Keratinocyte (primary cell): Measurements from ENCODE around the gene RAB14. TPM values are rescaled to one million over a fixed set of nuclear protein-coding genes. Genes with fewer than 3 reads are reported as not detected.

ENCODE experiments used
- DNase-seq: peaks from one replicate; pipeline ENCODE4 v3.0.0-alpha.2; 2011; ENCODE audit warnings: low read depth, missing footprints, low spot score
- FAIRE-seq: peaks from 2 replicates; lab custom pipeline; 2011; peaks lifted over from hg19 to GRCh38; lab: Jason Lieb, UNC
- H2AFZ ChIP-seq: 2 replicates; pipeline ENCODE4 v1.6.0; 2012; ENCODE audit warnings: low read length, control low read depth, inconsistent platforms; ENCODE audit not compliant: control insufficient read depth
- H3K27ac ChIP-seq: 2 replicates; pipeline ENCODE4 v1.5.1; 2011; ENCODE audit warnings: low read length; ENCODE audit not compliant: control insufficient read depth, insufficient read depth
- H3K27me3 ChIP-seq: 3 replicates; pipeline ENCODE4 v1.6.0; 2011; ENCODE audit warnings: low read length; ENCODE audit not compliant: control insufficient read depth, insufficient read depth; ENCODE audit errors: extremely low read depth
- H3K36me3 ChIP-seq, 2 experiments: 2 replicates in 1 of 2; 3 replicates in 1 of 2; pipeline ENCODE4 v1.5.1; 2011; ENCODE audit warnings: low read length in 2 of 2, mild to moderate bottlenecking in 1 of 2; ENCODE audit not compliant: control insufficient read depth in 2 of 2, insufficient read depth in 2 of 2; ENCODE audit errors: extremely low read depth in 1 of 2
- H3K4me1 ChIP-seq: 3 replicates; pipeline ENCODE4 v1.5.1; 2011; ENCODE audit warnings: low read length; ENCODE audit not compliant: control insufficient read depth, insufficient read depth; ENCODE audit errors: extremely low read depth
- H3K4me2 ChIP-seq: 3 replicates; pipeline ENCODE4 v1.6.0; 2011; ENCODE audit warnings: low read depth, low read length; ENCODE audit not compliant: control insufficient read depth, insufficient read depth; ENCODE audit errors: extremely low read depth
- H3K4me3 ChIP-seq, 3 experiments: fragments of 200-600 bp in 1 of 3; sonication (generic) in 1 of 3; 2 replicates in 2 of 3; 3 replicates in 1 of 3; pipeline ENCODE4 v1.5.1; 2011 to 2016; ENCODE audit warnings: low read length in 3 of 3, mild to moderate bottlenecking in 3 of 3, control low read depth in 2 of 3, inconsistent platforms in 1 of 3, low read depth in 1 of 3, mixed read lengths in 1 of 3, mixed run types in 1 of 3, moderate library complexity in 1 of 3; ENCODE audit not compliant: control insufficient read depth in 2 of 3, insufficient read depth in 2 of 3; ENCODE audit errors: extremely low read depth in 1 of 3
- H3K79me2 ChIP-seq: 2 replicates; pipeline ENCODE4 v1.6.0; 2012; ENCODE audit warnings: low read length; ENCODE audit not compliant: control insufficient read depth, insufficient read depth
- H3K9ac ChIP-seq: 3 replicates; pipeline ENCODE4 v1.6.0; 2011; ENCODE audit warnings: low read length; ENCODE audit not compliant: control insufficient read depth, insufficient read depth; ENCODE audit errors: extremely low read depth
- H3K9me1 ChIP-seq: 3 replicates; pipeline ENCODE4 v1.6.0; 2011; ENCODE audit warnings: low read length; ENCODE audit not compliant: control insufficient read depth, insufficient read depth; ENCODE audit errors: extremely low read depth
- H3K9me3 ChIP-seq: 2 replicates; pipeline ENCODE4 v1.5.1; 2012; ENCODE audit warnings: low read depth, low read length; ENCODE audit not compliant: control insufficient read depth
- H4K20me1 ChIP-seq: 3 replicates; pipeline ENCODE4 v1.6.0; 2011; ENCODE audit warnings: low read length; ENCODE audit not compliant: control insufficient read depth, insufficient read depth; ENCODE audit errors: extremely low read depth
- EZH2 ChIP-seq: IDR thresholded peaks from one replicate; pipeline ENCODE4 v1.6.1; 2012; ENCODE audit warnings: inconsistent platforms, mild to moderate bottlenecking, low read length, moderate library complexity
- dilution Hi-C: fragments of 300-500 bp; cut with MboI; formaldehyde crosslinking; loops from one replicate; pipeline ENCODE4 v1.7.0; 2020; ENCODE audit warnings: low sequenced_read_pairs; ENCODE audit not compliant: extremely low pct_ligation_motif_present
- polyA plus RNA-seq, 5 experiments: library from polyadenylated mRNA; depleted of rRNA in 3 of 5; stranded (reverse) in 3 of 5; stranded (forward) in 1 of 5; unstranded in 1 of 5; fragments of >200 nt; gene quantifications; 1 replicate in 1 of 5; 2 replicates in 3 of 5; 3 replicates in 1 of 5; pipeline versions ENCODE4 v1.2.1 to v1.2.3, GENCODE V29; 2011 to 2012; ENCODE audit warnings: missing spikeins in 2 of 5, low read depth in 1 of 5, low replicate concordance in 1 of 5
- TF ChIP-seq, protein P1 (sequence below), 3 experiments: IDR thresholded peaks in 1 of 3; conservative IDR thresholded peaks in 1 of 3; optimal IDR thresholded peaks in 1 of 3; 2 replicates in 2 of 3; 3 replicates in 1 of 3; pipeline versions ENCODE3 to v1.5.1; 2011; ENCODE audit warnings: low read length in 3 of 3, mild to moderate bottlenecking in 3 of 3, moderate library complexity in 2 of 3, control low read depth in 1 of 3, inconsistent platforms in 1 of 3; ENCODE audit not compliant: insufficient read depth in 2 of 3; ENCODE audit errors: extremely low read depth in 1 of 3

RAB14 gene
- polyA plus RNA-seq, 1 donor (not counting 4 experiments of a cell fraction or from before 2014, with no cell fraction given), result 42.8 TPM

DNA sequence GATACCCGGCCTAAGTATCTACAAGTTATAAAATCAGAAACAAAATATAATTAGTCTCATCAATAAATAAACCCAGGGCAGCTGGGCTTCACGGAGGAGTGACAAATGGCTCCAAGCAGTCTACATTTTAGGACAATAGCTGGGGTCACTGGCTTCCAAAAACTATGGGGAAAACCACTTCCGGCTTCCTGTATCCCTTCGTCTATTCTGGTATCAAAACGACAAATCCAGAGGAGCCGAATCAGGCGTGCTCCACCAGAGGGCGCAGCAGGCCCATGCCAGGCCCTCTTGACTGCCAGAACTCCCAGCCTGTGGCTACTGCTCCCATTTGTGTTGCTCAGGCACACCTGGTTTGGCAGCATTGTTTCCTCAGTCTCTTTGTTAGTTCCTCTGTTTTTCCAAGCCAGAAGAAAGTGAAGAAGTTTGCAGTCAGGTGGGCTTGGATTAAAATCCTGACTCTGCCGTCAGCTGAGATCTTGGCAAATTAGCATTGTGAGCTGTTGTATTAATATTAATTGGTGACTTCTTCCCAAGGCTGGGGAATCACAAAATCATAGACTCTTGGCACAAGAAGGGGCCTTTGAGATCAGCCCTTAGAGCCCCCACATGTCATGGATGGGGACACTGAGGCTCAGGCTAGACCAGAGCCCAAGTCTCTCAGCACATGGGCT, 11.6 kb upstream of the RAB14 start:
- H3K27ac ChIP-seq, result peak overlapping the region; percentile 48
- H3K9me3 ChIP-seq, result no peaks in the 10 kb centered on the region
- H3K9ac ChIP-seq, result no peak overlapping the region
- H3K4me3 ChIP-seq, result no peak overlapping the region
- no peaks in the 10 kb centered on the region for H3K79me2 ChIP-seq
- dilution Hi-C loops, result no loop called here
- H4K20me1 ChIP-seq, result no peaks in the 10 kb centered on the region
- H3K4me1 ChIP-seq, result peaks cover 9% of the 10 kb centered on the region
- peak overlapping the region; percentile 88 for H2AFZ ChIP-seq
- H3K4me2 ChIP-seq, result peak overlapping the region; percentile 59
- H3K9me1 ChIP-seq, result no peaks in the 10 kb centered on the region
- TF ChIP-seq, protein P1, sequence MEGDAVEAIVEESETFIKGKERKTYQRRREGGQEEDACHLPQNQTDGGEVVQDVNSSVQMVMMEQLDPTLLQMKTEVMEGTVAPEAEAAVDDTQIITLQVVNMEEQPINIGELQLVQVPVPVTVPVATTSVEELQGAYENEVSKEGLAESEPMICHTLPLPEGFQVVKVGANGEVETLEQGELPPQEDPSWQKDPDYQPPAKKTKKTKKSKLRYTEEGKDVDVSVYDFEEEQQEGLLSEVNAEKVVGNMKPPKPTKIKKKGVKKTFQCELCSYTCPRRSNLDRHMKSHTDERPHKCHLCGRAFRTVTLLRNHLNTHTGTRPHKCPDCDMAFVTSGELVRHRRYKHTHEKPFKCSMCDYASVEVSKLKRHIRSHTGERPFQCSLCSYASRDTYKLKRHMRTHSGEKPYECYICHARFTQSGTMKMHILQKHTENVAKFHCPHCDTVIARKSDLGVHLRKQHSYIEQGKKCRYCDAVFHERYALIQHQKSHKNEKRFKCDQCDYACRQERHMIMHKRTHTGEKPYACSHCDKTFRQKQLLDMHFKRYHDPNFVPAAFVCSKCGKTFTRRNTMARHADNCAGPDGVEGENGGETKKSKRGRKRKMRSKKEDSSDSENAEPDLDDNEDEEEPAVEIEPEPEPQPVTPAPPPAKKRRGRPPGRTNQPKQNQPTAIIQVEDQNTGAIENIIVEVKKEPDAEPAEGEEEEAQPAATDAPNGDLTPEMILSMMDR (optimal IDR thresholded peaks at IDR 0.05 in 1 of 3, IDR thresholded peaks at IDR 0.05 in 1 of 3, conservative IDR thresholded peaks at IDR 0.05 in 1 of 3; ENCODE audit: extremely low read depth in 1 of 3, insufficient read depth in 2 of 3, low read length in 3 of 3), result peak; percentile 93 to 98 (median 98)
- TF ChIP-seq EZH2, result no peak
- H3K27me3 ChIP-seq, result no peaks in the 10 kb centered on the region
- DNase-seq, result peak; percentile 32
- H3K36me3 ChIP-seq, result no peaks in the 10 kb centered on the region
- FAIRE-seq, result peak; percentile 89

DNA sequence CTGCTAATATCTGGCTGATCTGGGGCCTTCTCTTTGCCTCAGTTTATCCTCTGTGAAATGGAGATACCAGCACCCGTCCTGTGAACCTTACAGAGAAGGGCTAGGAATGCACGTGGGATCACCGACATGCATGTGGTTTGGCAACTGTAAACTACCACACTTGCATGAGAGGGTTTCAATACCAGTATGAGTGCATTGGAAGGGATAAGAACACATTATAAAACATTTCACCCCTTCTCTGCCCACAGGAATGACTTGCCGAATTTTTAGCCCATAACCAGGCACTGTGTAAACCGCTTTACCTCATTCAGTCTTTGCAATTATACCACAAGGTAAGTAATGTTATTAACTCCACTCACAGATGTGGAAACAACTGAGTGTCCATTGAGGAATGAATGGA, 8.9 kb upstream of the RAB14 start:
- Histone ChIP-seq H3K4me1 (peaks cover 9% of the 10 kb centered on the region), H3K4me3 (no peak overlapping the region), H3K9ac (no peak overlapping the region), H3K9me1 (no peaks in the 10 kb centered on the region), H3K9me3 (no peaks in the 10 kb centered on the region), H3K4me2 (no peak overlapping the region), H2AFZ (no peak overlapping the region), H3K36me3 (no peaks in the 10 kb centered on the region), H3K79me2 (no peaks in the 10 kb centered on the region), H3K27ac (no peak overlapping the region), H3K27me3 (no peaks in the 10 kb centered on the region), H4K20me1 (no peaks in the 10 kb centered on the region)
- FAIRE-seq (no peak), DNase-seq (no peak)
- TF ChIP-seq EZH2, result no peak
- TF ChIP-seq, protein P1 (optimal IDR thresholded peaks at IDR 0.05 in 1 of 3, IDR thresholded peaks at IDR 0.05 in 1 of 3, conservative IDR thresholded peaks at IDR 0.05 in 1 of 3; ENCODE audit: extremely low read depth in 1 of 3, insufficient read depth in 2 of 3, low read length in 3 of 3), result no peak
- dilution Hi-C loops, result no loop called here
